H1 (cell line): ENCODE data around the gene ZRANB1. TPM values are rescaled to one million over a fixed set of nuclear protein-coding genes. Genes with fewer than 3 reads are reported as not detected.

Experiments
- polyA plus RNA-seq, 7 experiments: library from polyadenylated mRNA; depleted of rRNA in 3 of 7; stranded (reverse) in 5 of 7; unstranded in 2 of 7; fragments of >200 nt in 5 of 7; fragments of 200-250 nt in 2 of 7; gene quantifications; 1 replicate in 5 of 7; 2 replicates in 1 of 7; 4 replicates in 1 of 7; pipeline versions ENCODE4 v1.2.1 to v1.2.3, GENCODE V29; 2011 to 2013; ENCODE audit warnings: missing spikeins in 2 of 7, mixed read lengths in 2 of 7
- total RNA-seq: library from RNA; stranded (reverse); fragmentation: NEBNext Ultra II Directional; extraction: Animal tissue kit (Norgen Biotek cat#: 25700); gene quantifications from 2 replicates; pipeline ENCODE4 v1.2.1, GENCODE V29; 2021
- TF ChIP-seq, protein P1 (sequence below): fragments of 300-600 bp; sonication (generic); IDR thresholded peaks from 2 replicates; pipeline ENCODE4 v1.7.1; 2012; ENCODE audit warnings: low read length, moderate library complexity, mild to moderate bottlenecking, inconsistent platforms; ENCODE audit not compliant: insufficient replicate concordance

ZRANB1 gene
- total and polyA plus RNA-seq, 2 of the 8 experiments (the other 6 are each of a cell fraction or from before 2014, with no cell fraction given) = 6.1 to 19.9 TPM

DNA sequence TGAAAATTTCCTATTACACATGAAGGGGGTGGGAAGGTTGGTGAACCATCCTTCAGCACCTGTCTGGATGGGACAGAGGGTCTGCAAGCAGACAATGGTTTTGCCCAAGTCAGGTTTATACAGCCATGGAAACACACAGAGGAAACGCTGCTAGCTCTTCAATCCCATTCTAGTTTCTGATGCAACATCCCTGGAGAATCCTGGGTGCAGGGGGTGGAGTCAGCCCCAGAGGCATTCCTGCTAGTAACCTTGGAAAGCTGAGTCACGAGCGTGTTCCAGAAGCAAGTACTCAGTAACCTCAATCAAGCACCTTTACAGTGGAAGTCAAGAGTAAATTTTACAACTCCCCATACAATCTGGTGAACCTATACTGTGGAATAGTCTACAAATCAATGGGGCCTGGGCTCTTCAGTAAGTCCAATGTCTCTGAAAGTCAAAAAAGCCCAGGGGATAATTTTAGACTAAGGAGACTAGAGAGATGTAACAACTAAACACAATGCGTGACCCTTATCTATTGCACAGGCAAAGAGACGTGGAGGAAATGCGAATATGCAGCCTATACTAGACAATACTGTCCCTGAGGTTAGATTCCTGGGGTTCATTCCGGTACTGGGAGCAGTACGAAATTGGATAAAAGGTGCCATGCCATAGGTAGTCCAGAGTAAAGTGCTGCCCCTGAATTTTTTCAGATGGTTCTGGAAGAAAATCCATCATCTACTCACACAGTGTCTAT lies 95.4 kb downstream of the ZRANB1 start (continued):
- TF ChIP-seq, protein P1, sequence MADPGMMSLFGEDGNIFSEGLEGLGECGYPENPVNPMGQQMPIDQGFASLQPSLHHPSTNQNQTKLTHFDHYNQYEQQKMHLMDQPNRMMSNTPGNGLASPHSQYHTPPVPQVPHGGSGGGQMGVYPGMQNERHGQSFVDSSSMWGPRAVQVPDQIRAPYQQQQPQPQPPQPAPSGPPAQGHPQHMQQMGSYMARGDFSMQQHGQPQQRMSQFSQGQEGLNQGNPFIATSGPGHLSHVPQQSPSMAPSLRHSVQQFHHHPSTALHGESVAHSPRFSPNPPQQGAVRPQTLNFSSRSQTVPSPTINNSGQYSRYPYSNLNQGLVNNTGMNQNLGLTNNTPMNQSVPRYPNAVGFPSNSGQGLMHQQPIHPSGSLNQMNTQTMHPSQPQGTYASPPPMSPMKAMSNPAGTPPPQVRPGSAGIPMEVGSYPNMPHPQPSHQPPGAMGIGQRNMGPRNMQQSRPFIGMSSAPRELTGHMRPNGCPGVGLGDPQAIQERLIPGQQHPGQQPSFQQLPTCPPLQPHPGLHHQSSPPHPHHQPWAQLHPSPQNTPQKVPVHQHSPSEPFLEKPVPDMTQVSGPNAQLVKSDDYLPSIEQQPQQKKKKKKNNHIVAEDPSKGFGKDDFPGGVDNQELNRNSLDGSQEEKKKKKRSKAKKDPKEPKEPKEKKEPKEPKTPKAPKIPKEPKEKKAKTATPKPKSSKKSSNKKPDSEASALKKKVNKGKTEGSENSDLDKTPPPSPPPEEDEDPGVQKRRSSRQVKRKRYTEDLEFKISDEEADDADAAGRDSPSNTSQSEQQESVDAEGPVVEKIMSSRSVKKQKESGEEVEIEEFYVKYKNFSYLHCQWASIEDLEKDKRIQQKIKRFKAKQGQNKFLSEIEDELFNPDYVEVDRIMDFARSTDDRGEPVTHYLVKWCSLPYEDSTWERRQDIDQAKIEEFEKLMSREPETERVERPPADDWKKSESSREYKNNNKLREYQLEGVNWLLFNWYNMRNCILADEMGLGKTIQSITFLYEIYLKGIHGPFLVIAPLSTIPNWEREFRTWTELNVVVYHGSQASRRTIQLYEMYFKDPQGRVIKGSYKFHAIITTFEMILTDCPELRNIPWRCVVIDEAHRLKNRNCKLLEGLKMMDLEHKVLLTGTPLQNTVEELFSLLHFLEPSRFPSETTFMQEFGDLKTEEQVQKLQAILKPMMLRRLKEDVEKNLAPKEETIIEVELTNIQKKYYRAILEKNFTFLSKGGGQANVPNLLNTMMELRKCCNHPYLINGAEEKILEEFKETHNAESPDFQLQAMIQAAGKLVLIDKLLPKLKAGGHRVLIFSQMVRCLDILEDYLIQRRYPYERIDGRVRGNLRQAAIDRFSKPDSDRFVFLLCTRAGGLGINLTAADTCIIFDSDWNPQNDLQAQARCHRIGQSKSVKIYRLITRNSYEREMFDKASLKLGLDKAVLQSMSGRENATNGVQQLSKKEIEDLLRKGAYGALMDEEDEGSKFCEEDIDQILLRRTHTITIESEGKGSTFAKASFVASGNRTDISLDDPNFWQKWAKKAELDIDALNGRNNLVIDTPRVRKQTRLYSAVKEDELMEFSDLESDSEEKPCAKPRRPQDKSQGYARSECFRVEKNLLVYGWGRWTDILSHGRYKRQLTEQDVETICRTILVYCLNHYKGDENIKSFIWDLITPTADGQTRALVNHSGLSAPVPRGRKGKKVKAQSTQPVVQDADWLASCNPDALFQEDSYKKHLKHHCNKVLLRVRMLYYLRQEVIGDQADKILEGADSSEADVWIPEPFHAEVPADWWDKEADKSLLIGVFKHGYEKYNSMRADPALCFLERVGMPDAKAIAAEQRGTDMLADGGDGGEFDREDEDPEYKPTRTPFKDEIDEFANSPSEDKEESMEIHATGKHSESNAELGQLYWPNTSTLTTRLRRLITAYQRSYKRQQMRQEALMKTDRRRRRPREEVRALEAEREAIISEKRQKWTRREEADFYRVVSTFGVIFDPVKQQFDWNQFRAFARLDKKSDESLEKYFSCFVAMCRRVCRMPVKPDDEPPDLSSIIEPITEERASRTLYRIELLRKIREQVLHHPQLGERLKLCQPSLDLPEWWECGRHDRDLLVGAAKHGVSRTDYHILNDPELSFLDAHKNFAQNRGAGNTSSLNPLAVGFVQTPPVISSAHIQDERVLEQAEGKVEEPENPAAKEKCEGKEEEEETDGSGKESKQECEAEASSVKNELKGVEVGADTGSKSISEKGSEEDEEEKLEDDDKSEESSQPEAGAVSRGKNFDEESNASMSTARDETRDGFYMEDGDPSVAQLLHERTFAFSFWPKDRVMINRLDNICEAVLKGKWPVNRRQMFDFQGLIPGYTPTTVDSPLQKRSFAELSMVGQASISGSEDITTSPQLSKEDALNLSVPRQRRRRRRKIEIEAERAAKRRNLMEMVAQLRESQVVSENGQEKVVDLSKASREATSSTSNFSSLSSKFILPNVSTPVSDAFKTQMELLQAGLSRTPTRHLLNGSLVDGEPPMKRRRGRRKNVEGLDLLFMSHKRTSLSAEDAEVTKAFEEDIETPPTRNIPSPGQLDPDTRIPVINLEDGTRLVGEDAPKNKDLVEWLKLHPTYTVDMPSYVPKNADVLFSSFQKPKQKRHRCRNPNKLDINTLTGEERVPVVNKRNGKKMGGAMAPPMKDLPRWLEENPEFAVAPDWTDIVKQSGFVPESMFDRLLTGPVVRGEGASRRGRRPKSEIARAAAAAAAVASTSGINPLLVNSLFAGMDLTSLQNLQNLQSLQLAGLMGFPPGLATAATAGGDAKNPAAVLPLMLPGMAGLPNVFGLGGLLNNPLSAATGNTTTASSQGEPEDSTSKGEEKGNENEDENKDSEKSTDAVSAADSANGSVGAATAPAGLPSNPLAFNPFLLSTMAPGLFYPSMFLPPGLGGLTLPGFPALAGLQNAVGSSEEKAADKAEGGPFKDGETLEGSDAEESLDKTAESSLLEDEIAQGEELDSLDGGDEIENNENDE = no peak
